H9 (cell line): Measurements from ENCODE around the gene GPR62. TPM values are rescaled to one million over a fixed set of nuclear protein-coding genes. Genes with fewer than 3 reads are reported as not detected.

ENCODE experiments used
- DNase-seq: peaks from one replicate; pipeline ENCODE4 v3.0.0-alpha.2; 2017
- H2AFZ ChIP-seq: one replicate; pipeline ENCODE4 v1.6.1; 2013; ENCODE audit warnings: mild to moderate bottlenecking, low read length, control low read depth, moderate library complexity
- H2AK5ac ChIP-seq: 2 replicates; pipeline ENCODE4 v1.6.1; 2013; ENCODE audit warnings: low read length, control low read depth, mixed read lengths; ENCODE audit not compliant: insufficient read length
- H2BK120ac ChIP-seq: one replicate; pipeline ENCODE4 v1.6.1; 2013; ENCODE audit warnings: low read depth, mild to moderate bottlenecking, low read length, control low read depth, inconsistent platforms; ENCODE audit not compliant: poor library complexity, severe bottlenecking
- H2BK12ac ChIP-seq: 2 replicates; pipeline ENCODE4 v1.6.1; 2013; ENCODE audit warnings: low read length, control low read depth, mixed read lengths, low read depth; ENCODE audit not compliant: insufficient read length
- H2BK15ac ChIP-seq: 2 replicates; pipeline ENCODE4 v1.6.1; 2013; ENCODE audit warnings: low read depth, low read length, control low read depth
- H2BK20ac ChIP-seq: one replicate; pipeline ENCODE4 v1.6.1; 2013; ENCODE audit warnings: low read depth, mild to moderate bottlenecking, low read length, control low read depth, inconsistent platforms; ENCODE audit not compliant: poor library complexity, severe bottlenecking
- H2BK5ac ChIP-seq: 2 replicates; pipeline ENCODE4 v1.6.1; 2013; ENCODE audit warnings: low read length, control low read depth, mixed read lengths; ENCODE audit not compliant: insufficient read length
- H3K14ac ChIP-seq: 2 replicates; pipeline ENCODE4 v1.6.1; 2013; ENCODE audit warnings: low read length, control low read depth; ENCODE audit not compliant: insufficient read depth
- H3K18ac ChIP-seq: 2 replicates; pipeline ENCODE4 v1.6.1; 2013; ENCODE audit warnings: low read depth, mild to moderate bottlenecking, mixed read lengths, low read length, control low read depth; ENCODE audit not compliant: insufficient read length
- H3K23ac ChIP-seq: 2 replicates; pipeline ENCODE4 v1.6.1; 2013; ENCODE audit warnings: low read length, control low read depth, mixed read lengths, low read depth; ENCODE audit not compliant: insufficient read length
- H3K23me2 ChIP-seq: 2 replicates; pipeline ENCODE4 v1.6.1; 2013; ENCODE audit warnings: low read depth, mild to moderate bottlenecking, mixed read lengths, low read length, control low read depth; ENCODE audit not compliant: insufficient read length, poor library complexity, severe bottlenecking
- H3K27ac ChIP-seq: 2 replicates; pipeline ENCODE4 v1.5.1; 2013; ENCODE audit warnings: low read length, control low read depth, mixed read lengths, low read depth; ENCODE audit not compliant: insufficient read length
- H3K27me3 ChIP-seq: 2 replicates; pipeline ENCODE4 v1.6.1; 2013; ENCODE audit warnings: low read length, control low read depth, inconsistent platforms; ENCODE audit not compliant: insufficient read depth
- H3K4ac ChIP-seq: 2 replicates; pipeline ENCODE4 v1.6.1; 2013; ENCODE audit warnings: low read depth, mild to moderate bottlenecking, control low read depth, inconsistent platforms, low read length, moderate library complexity
- H3K4me1 ChIP-seq: 2 replicates; pipeline ENCODE4 v1.6.1; 2013; ENCODE audit warnings: low read length, control low read depth, inconsistent platforms; ENCODE audit not compliant: insufficient read depth
- H3K4me2 ChIP-seq: 2 replicates; pipeline ENCODE4 v1.6.1; 2013; ENCODE audit warnings: low read length, control low read depth, mixed read lengths; ENCODE audit not compliant: insufficient read length, insufficient read depth
- H3K56ac ChIP-seq: 2 replicates; pipeline ENCODE4 v1.6.1; 2013; ENCODE audit warnings: low read depth, mild to moderate bottlenecking, mixed read lengths, low read length, control low read depth; ENCODE audit not compliant: insufficient read length
- H3K79me1 ChIP-seq: 2 replicates; pipeline ENCODE4 v1.6.1; 2013; ENCODE audit warnings: low read depth, mild to moderate bottlenecking, moderate library complexity, low read length, control low read depth, inconsistent platforms; ENCODE audit not compliant: insufficient read depth, poor library complexity, severe bottlenecking
- H3K79me2 ChIP-seq: 2 replicates; pipeline ENCODE4 v1.6.1; 2013; ENCODE audit warnings: low read length, control low read depth, inconsistent platforms; ENCODE audit not compliant: insufficient read depth
- H3K9ac ChIP-seq: 2 replicates; pipeline ENCODE4 v1.6.1; 2013; ENCODE audit warnings: low read length, control low read depth, mixed read lengths; ENCODE audit not compliant: insufficient read length; ENCODE audit errors: extremely low read depth
- H3K9me3 ChIP-seq: one replicate; pipeline ENCODE4 v1.6.1; 2013; ENCODE audit warnings: low read depth, low read length, inconsistent platforms; ENCODE audit not compliant: control insufficient read depth
- H3T11ph ChIP-seq: one replicate; pipeline ENCODE4 v1.6.1; 2013; ENCODE audit warnings: mild to moderate bottlenecking, low read length, control low read depth, inconsistent platforms
- H4K20me1 ChIP-seq: one replicate; pipeline ENCODE4 v1.6.1; 2013; ENCODE audit not compliant: control insufficient read depth, insufficient read length, insufficient read depth
- H4K5ac ChIP-seq: 2 replicates; pipeline ENCODE4 v1.6.1; 2013; ENCODE audit warnings: low read depth, mild to moderate bottlenecking, mixed read lengths, low read length, control low read depth; ENCODE audit not compliant: insufficient read length
- H4K8ac ChIP-seq: replicated peaks from 2 replicates; pipeline ENCODE4 v1.6.1; 2013; ENCODE audit warnings: low read length, control low read depth, mixed read lengths, low read depth; ENCODE audit not compliant: insufficient read length
- H4K91ac ChIP-seq: 2 replicates; pipeline ENCODE4 v1.6.1; 2013; ENCODE audit warnings: low read depth, mild to moderate bottlenecking, moderate library complexity, mixed read lengths, low read length, control low read depth; ENCODE audit not compliant: insufficient read length
- H3K27ac Mint-ChIP-seq, 3 experiments: 2 replicates in 2 of 3; 3 replicates in 1 of 3; pipeline ENCODE4 v1.8.0; 2020 to 2021; ENCODE audit warnings: mixed read lengths in 3 of 3, mild to moderate bottlenecking in 1 of 3, moderate library complexity in 1 of 3
- H3K27me3 Mint-ChIP-seq: 2 replicates; pipeline ENCODE4 v1.8.0; 2021; ENCODE audit warnings: low read depth, mild to moderate bottlenecking, moderate library complexity, mixed read lengths
- H3K36me3 Mint-ChIP-seq, 3 experiments: 2 replicates in 2 of 3; 3 replicates in 1 of 3; pipeline ENCODE4 v1.8.0; 2020 to 2021; ENCODE audit warnings: low read depth in 3 of 3, mixed read lengths in 3 of 3; ENCODE audit not compliant: insufficient read depth in 1 of 3
- H3K4me1 Mint-ChIP-seq, 2 experiments: 2 replicates each; pipeline ENCODE4 v1.8.0; 2020; ENCODE audit warnings: mixed read lengths in 2 of 2
- H3K4me3 Mint-ChIP-seq, 2 experiments: 2 replicates in 1 of 2; 3 replicates in 1 of 2; pipeline ENCODE4 v1.8.0; 2020 to 2021; ENCODE audit warnings: mild to moderate bottlenecking in 2 of 2, mixed read lengths in 2 of 2, moderate library complexity in 1 of 2
- H3K9me3 Mint-ChIP-seq, 2 experiments: 2 replicates in 1 of 2; 3 replicates in 1 of 2; pipeline ENCODE4 v1.8.0; 2020; ENCODE audit warnings: mild to moderate bottlenecking in 2 of 2, mixed read lengths in 2 of 2, moderate library complexity in 1 of 2
- WGBS: extraction: QIAGEN DNeasy Blood & Tissue Kit; methylation state at CpG from one replicate; pipeline ENCODE4 v1.1.7; 2013; ENCODE audit warnings: missing lambda C conversion rate, low lambda C conversion rate, mixed read lengths; ENCODE audit not compliant: insufficient read length; ENCODE audit errors: extremely low coverage; 5-methylcytosine and 5-hydroxymethylcytosine counted together
- total RNA-seq: library from RNA; stranded (reverse); gene quantifications from 2 replicates; pipeline ENCODE4 v1.2.1, GENCODE V29; 2021
- TF ChIP-seq, protein P1 (sequence below): fragments of 200-600 bp; sonication (generic); conservative IDR thresholded peaks from 3 replicates; pipeline ENCODE4 v1.8.0; 2021; ENCODE audit warnings: antibody characterized with exemption, mild to moderate bottlenecking

GPR62 gene
- total RNA-seq, 1 experiment from 2014 or later = 0.13 TPM

GRCh38 chr3:51921081-51921578 is 34.1 kb upstream of the GPR62 start:
- Histone ChIP-seq H3K9me3 (no peaks in the 10 kb centered on the region), H2BK5ac (no peak overlapping the region), H3K56ac (no peak overlapping the region), H2BK12ac (no peak overlapping the region), H2BK15ac (no peak overlapping the region), H3T11ph (no peak overlapping the region), H3K14ac (no peak overlapping the region), H3K18ac (no peak overlapping the region), H4K8ac (no peak overlapping the region), H3K27ac (no peak overlapping the region), H4K20me1 (no peaks in the 10 kb centered on the region), H3K4me2 (no peak overlapping the region), H3K4me1 (no peaks in the 10 kb centered on the region), H4K5ac (no peak overlapping the region), H3K79me1 (no peaks in the 10 kb centered on the region), H3K23me2 (no peaks in the 10 kb centered on the region), H2BK20ac (no peak overlapping the region), H3K9ac (no peak overlapping the region), H3K79me2 (no peaks in the 10 kb centered on the region), H3K4ac (no peak overlapping the region), H3K27me3 (no peaks in the 10 kb centered on the region), H4K91ac (no peak overlapping the region), H3K23ac (no peak overlapping the region), H2AFZ (no peak overlapping the region), H2AK5ac (no peak overlapping the region), H2BK120ac (no peak overlapping the region)
- no CpG with 5 or more reads among the region's 11 CpGs for WGBS
- H3K27ac Mint-ChIP-seq = no peak overlapping the region
- no peak overlapping the region for H3K4me3 Mint-ChIP-seq
- no peaks in the 10 kb centered on the region; a peak in 1 of 7 replicates for H3K36me3 Mint-ChIP-seq
- H3K9me3 Mint-ChIP-seq = no peaks in the 10 kb centered on the region
- H3K27me3 Mint-ChIP-seq = peaks cover 1% of the 10 kb centered on the region
- peaks cover under 1 to 7% of the 10 kb centered on the region in 2 experiments for H3K4me1 Mint-ChIP-seq
- no peak for DNase-seq
- TF ChIP-seq, protein P1, sequence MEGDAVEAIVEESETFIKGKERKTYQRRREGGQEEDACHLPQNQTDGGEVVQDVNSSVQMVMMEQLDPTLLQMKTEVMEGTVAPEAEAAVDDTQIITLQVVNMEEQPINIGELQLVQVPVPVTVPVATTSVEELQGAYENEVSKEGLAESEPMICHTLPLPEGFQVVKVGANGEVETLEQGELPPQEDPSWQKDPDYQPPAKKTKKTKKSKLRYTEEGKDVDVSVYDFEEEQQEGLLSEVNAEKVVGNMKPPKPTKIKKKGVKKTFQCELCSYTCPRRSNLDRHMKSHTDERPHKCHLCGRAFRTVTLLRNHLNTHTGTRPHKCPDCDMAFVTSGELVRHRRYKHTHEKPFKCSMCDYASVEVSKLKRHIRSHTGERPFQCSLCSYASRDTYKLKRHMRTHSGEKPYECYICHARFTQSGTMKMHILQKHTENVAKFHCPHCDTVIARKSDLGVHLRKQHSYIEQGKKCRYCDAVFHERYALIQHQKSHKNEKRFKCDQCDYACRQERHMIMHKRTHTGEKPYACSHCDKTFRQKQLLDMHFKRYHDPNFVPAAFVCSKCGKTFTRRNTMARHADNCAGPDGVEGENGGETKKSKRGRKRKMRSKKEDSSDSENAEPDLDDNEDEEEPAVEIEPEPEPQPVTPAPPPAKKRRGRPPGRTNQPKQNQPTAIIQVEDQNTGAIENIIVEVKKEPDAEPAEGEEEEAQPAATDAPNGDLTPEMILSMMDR = no peak
